ENCODE measurements around the gene ARHGEF40. TPM values are rescaled to one million over a fixed set of nuclear protein-coding genes. Genes with fewer than 3 reads are reported as not detected.

ARHGEF40 gene
- total RNA-seq, 2 experiments from 2014 or later, result 1.2 to 1.3 TPM

DNA sequence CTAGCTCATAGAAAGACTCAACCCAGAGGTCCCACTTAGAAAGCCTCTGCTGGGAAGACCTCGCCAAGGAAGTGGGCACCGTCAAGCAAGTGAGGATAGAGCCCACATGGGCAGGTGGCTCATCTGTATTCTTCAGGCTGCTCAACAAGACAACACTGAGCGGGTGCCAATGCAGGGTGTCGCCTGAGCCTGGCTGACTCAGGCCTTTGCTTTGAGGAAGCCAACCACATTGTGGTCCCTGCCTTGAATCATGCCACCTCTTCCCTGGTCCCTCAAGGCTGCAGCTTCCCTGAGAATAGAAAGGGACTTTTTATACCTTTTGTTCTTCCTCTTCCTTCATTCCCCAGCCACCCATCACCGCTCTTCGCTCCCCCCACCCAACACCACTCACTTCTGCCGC, 33.4 kb upstream of the ARHGEF40 start:
- no peak overlapping the region for H3K27ac Mint-ChIP-seq
- intact Hi-C loops (cut with DNase I, micrococcal nuclease), result no loop called here
- no peaks in the 10 kb centered on the region for H3K9me3 Mint-ChIP-seq
- DNase-seq (peak in 1 of 14 experiments; percentile 36), ATAC-seq (ENCODE audit: poor library complexity) (no peak)
- TF ChIP-seq, protein P1, sequence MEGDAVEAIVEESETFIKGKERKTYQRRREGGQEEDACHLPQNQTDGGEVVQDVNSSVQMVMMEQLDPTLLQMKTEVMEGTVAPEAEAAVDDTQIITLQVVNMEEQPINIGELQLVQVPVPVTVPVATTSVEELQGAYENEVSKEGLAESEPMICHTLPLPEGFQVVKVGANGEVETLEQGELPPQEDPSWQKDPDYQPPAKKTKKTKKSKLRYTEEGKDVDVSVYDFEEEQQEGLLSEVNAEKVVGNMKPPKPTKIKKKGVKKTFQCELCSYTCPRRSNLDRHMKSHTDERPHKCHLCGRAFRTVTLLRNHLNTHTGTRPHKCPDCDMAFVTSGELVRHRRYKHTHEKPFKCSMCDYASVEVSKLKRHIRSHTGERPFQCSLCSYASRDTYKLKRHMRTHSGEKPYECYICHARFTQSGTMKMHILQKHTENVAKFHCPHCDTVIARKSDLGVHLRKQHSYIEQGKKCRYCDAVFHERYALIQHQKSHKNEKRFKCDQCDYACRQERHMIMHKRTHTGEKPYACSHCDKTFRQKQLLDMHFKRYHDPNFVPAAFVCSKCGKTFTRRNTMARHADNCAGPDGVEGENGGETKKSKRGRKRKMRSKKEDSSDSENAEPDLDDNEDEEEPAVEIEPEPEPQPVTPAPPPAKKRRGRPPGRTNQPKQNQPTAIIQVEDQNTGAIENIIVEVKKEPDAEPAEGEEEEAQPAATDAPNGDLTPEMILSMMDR (IDR thresholded peaks at IDR 0.05), result no peak
- no peaks in the 10 kb centered on the region for H3K27me3 Mint-ChIP-seq
- Histone ChIP-seq H3K4me3 (ENCODE audit: low read length) (no peak overlapping the region), H3K36me3 (ENCODE audit: insufficient read depth, low read length) (no peaks in the 10 kb centered on the region), H3K27ac (ENCODE audit: low read depth in 1 of 2, low read length in 2 of 2) (no peak overlapping the region), H3K27me3 (ENCODE audit: control insufficient read depth in 1 of 2, insufficient read depth in 2 of 2, low read length in 2 of 2) (peaks cover 0 to 3% of the 10 kb centered on the region in 2 experiments), H3K9me3 (ENCODE audit: control insufficient read depth in 1 of 2, insufficient read depth in 1 of 2, low read length in 2 of 2) (no peaks in the 10 kb centered on the region), H3K4me1 (ENCODE audit: insufficient read depth, low read length) (no peaks in the 10 kb centered on the region)
- POLR2A ChIA-PET, result interaction anchor here (1.2 kb wide), 1 partner anchor 22 kb away, joined by 3 read pairs; no protein-coding TSS in a partner anchor
- H3K36me3 Mint-ChIP-seq (ENCODE audit: low read depth), result no peaks in the 10 kb centered on the region
- CTCF ChIA-PET, result interaction anchor here (2.1 kb wide), 1 partner anchor 22 kb away, joined by 9 read pairs; no protein-coding TSS in a partner anchor
- no peak overlapping the region for H3K4me3 Mint-ChIP-seq
- H3K4me1 Mint-ChIP-seq (ENCODE audit: low read depth), result no peaks in the 10 kb centered on the region

DNA sequence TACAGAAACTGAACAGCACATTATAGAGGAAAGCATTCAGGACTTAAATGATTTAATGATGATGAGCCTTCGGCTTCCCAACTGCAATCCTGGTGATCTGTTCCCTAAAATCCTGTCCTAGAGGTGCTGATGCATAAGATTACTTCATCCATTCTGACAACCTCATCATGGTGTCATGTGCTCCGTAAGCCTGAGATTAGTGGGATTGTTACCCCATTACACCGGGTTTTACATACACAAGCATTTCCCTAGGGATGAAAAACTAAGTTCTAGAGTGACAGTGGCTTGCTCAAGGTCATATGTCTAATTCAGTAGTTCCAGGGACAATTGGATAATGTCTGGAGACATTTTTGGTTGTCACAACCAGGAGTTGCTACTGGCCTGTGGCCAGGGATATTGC, 32.9 kb upstream of the ARHGEF40 start:
- H3K4me3 Mint-ChIP-seq, result no peak overlapping the region
- POLR2A ChIA-PET, result interaction anchor here (1.2 kb wide), 1 partner anchor 22 kb away, joined by 3 read pairs; no protein-coding TSS in a partner anchor
- intact Hi-C loops (cut with DNase I, micrococcal nuclease), result no loop called here

DNA sequence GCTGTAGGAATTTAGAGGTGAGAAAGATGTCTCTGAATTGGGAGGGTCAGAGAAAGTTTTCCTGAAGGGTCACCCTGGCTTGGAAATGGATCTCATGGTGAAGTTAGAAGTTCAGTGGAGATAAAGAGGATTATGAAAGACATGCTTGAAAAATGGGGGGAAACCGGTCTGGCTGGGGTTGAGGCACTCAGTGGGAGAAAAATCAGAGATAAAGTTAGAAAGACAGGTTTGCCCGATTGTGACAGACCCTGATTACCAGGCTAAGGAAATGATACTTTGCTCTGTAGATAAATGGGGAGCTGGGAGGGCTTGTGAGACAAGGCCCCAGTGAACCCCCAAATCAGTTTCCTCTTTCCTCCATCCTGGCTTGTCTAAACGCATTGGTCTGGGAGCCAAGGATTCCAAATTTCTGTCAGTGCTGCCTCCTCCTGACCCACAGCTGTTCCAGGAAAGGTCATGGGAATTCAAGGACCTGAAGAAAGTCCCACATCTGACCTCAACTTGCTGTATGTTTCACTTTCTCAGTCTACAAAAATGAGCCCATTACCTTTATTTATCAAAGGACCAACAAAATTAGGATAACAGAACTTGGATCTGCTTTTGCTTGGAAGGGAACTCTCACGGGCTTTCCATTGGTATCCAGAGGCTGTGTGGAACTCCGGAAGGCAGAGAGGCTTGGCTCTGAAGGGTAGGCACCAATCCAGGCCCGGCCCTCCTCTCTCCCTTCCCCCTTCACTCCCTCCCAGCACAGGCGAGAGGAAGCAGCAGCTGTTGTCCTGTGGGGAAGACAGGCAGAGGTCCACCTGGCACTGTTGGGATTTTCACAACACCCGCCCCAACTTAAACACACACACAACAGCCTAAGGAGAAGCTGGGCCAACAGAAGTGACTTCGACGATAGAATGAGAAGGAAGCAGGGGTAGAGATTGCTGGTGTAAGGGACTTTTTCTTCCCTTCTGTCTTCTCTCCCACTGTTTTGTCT, 31.4 kb upstream of the ARHGEF40 start:
- Histone ChIP-seq H3K27me3 (ENCODE audit: control insufficient read depth in 1 of 2, insufficient read depth in 2 of 2, low read length in 2 of 2) (peaks cover 0 to 3% of the 10 kb centered on the region in 2 experiments), H3K9me3 (ENCODE audit: control insufficient read depth in 1 of 2, insufficient read depth in 1 of 2, low read length in 2 of 2) (no peaks in the 10 kb centered on the region), H3K4me1 (ENCODE audit: insufficient read depth, low read length) (peaks cover 5% of the 10 kb centered on the region), H3K4me3 (ENCODE audit: low read length) (no peak overlapping the region), H3K27ac (ENCODE audit: low read depth in 1 of 2, low read length in 2 of 2) (no peak overlapping the region), H3K36me3 (ENCODE audit: insufficient read depth, low read length) (no peaks in the 10 kb centered on the region)
- no peak for DNase-seq
- Mint-ChIP-seq H3K27me3 (peaks cover 10% of the 10 kb centered on the region), H3K4me3 (no peak overlapping the region), H3K36me3 (ENCODE audit: low read depth) (no peaks in the 10 kb centered on the region), H3K9me3 (no peaks in the 10 kb centered on the region), H3K27ac (no peak overlapping the region), H3K4me1 (ENCODE audit: low read depth) (no peaks in the 10 kb centered on the region)
- intact Hi-C loops (cut with DNase I, micrococcal nuclease), result no loop called here
- TF ChIP-seq, protein P1 (IDR thresholded peaks at IDR 0.05), result no peak
- ATAC-seq (ENCODE audit: poor library complexity), result no peak
- ChIA-PET CTCF (interaction anchor here (1.7 to 3.0 kb wide), 4 partner anchors 20 to 54 kb away, joined by 7 to 58 read pairs (median 8); no protein-coding TSS in a partner anchor), POLR2A (interaction anchor here (1.3 to 2.8 kb wide), 2 partner anchors 24 to 54 kb away, joined by 3 to 22 read pairs; no protein-coding TSS in a partner anchor)

More for the DNA sequence above, 32.9 kb upstream of the ARHGEF40 start:
- ATAC-seq (ENCODE audit: poor library complexity) (no peak), DNase-seq (no peak)
- Histone ChIP-seq H3K27ac (ENCODE audit: low read depth in 1 of 2, low read length in 2 of 2) (no peak overlapping the region), H3K4me1 (ENCODE audit: insufficient read depth, low read length) (no peaks in the 10 kb centered on the region), H3K36me3 (ENCODE audit: insufficient read depth, low read length) (no peaks in the 10 kb centered on the region), H3K9me3 (ENCODE audit: control insufficient read depth in 1 of 2, insufficient read depth in 1 of 2, low read length in 2 of 2) (no peaks in the 10 kb centered on the region), H3K4me3 (ENCODE audit: low read length) (no peak overlapping the region), H3K27me3 (ENCODE audit: control insufficient read depth in 1 of 2, insufficient read depth in 2 of 2, low read length in 2 of 2) (peaks cover 0 to 3% of the 10 kb centered on the region in 2 experiments)
- CTCF ChIA-PET, result interaction anchor here (2.1 kb wide), 1 partner anchor 23 kb away, joined by 9 read pairs; no protein-coding TSS in a partner anchor
- H3K27me3 Mint-ChIP-seq, result peaks cover 1% of the 10 kb centered on the region
- no peak overlapping the region for H3K27ac Mint-ChIP-seq
- no peaks in the 10 kb centered on the region for H3K9me3 Mint-ChIP-seq
- TF ChIP-seq, protein P1 (IDR thresholded peaks at IDR 0.05), result no peak
- no peaks in the 10 kb centered on the region for H3K36me3 Mint-ChIP-seq (ENCODE audit: low read depth)
- H3K4me1 Mint-ChIP-seq (ENCODE audit: low read depth), result no peaks in the 10 kb centered on the region
